Superior temporal gyrus (tissue), 1 donor: ENCODE data around the gene CAPS2.

ENCODE experiments used
- DNase-seq: peaks from one replicate; pipeline ENCODE4 v3.0.0-alpha.2; 2016; ENCODE audit errors: extremely low spot score

Gene CAPS2

DNA sequence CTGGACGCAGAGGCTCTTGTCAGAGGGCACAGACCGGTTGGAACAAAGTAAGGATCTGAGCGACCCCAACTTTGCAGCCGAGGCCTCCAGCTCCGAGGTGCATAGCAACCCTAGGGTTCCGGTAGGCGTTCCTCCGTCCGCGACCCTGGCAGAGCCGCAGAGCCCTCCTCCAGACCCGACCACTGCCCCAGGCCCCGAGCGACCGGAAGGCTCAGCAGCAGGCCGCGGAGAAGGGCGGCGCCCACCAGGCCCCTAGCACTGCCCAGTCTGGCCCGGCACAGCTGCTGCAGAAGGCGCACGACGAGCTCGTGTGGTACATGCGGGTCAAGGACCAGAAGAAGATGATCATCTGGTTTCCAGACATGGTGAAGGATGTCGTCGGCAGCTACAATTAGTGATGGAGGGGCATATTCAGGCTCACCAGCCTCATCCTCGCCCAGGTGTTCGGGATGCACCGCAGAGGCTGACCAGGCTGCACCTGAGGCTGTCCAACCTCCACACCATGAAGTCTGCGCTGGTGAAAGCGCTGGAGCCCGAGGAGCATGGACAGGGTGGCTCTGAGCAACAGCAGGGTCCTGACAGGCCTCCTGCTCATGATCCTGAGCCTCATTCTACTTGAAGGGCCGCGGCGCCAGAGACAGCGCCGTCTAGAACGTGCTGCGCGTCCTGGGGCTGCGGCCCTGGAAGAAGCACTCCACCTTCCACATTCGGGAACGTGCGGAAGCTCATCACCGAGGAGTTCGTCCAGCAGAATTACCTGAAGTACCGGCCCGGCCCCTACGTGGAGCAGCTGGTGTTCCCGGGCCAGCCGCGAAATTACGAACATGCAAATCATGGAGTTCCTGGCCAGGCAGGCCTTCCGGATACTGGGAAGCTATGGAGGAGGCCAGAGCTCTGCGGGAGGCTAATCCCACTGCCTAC is 24.5 kb downstream of the CAPS2 start:
- no peak for DNase-seq

DNA sequence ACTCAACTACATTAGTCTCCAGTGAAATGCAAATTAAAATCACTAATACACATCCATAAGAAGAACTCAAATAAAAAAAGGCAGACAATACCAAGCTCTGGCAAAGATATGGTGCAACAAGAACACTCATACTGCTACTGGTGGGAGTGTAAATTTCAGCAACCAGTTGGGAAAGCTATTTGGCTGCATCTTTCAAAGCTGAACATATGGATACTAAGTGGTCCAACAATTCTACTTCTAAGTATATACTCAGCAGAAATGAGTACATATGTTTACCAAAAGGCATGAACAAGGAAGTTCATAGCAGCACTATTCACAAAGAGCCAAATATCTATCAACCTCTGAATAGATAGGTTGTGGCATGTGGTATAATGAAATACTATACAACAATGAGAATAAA is 27.3 kb downstream of the CAPS2 start:
- no peak for DNase-seq

GRCh38 chr12:75302225-75302624 is 27.9 kb downstream of the CAPS2 start:
- no peak for DNase-seq

DNA sequence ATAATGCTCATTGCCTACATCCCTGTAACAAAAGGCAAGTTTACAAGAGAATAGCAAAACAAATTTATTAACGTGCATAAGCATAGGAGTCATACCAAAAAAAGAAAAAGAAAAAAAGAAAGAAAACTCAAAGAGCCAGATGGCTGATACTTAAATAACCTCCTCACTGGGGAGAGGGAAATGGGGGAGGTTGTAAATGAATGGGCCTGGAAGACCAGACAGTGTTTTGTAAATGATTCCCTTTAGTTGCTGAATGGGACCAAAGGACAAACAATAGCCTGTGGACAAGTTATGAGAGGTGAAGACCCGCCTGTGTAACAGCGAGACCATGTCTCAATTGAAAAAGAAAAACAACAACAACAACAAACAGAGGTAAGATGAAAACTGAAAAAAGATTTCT is 35.3 kb downstream of the CAPS2 start:
- DNase-seq: no peak

- no peak for DNase-seq
Observed at GRCh38 chr12:75294336-75294735, 35.8 kb downstream of the CAPS2 start.

GRCh38 chr12:75291014-75291413 is 39.1 kb downstream of the CAPS2 start:
- no peak for DNase-seq

DNA sequence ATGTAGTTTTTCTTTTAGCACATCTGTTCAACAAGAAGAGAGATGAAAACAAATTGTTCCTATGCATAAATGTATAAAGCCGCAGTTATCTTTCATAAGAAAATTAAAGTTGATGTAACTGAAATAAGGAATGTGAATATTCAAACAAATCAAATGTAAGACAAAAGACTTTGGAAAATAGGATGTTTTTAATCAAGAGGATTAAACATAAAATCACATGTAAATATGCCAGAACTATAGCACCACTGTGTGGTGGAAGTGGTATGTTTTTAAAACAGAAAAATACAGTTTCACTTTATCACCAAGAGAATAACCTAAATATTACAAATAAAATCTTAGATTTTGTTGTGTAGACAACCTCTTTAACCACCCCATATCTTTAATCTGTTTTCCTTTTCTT is 40.4 kb downstream of the CAPS2 start:
- DNase-seq: peak; percentile 65

GRCh38 chr12:75288860-75289259 is 41.3 kb downstream of the CAPS2 start:
- no peak for DNase-seq

DNA sequence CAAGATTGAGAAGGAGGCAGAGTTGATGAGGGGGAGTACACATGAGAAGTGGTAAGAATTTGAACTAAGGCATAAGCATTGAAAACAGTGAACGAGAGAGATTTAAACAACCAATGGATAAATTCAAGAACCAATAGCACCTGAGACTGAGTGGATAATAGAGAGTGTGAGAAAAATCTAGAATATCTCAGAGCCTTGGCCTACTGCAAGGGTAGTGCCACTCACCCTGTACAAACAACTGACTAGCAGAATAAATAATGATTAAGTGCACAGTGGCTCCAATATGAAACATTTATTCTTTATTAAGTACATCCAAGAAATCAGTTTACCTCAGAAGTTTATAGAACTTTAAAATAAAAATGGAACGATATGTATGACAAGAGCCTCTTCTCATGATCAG is 54.4 kb downstream of the CAPS2 start:
- no peak for DNase-seq

DNA sequence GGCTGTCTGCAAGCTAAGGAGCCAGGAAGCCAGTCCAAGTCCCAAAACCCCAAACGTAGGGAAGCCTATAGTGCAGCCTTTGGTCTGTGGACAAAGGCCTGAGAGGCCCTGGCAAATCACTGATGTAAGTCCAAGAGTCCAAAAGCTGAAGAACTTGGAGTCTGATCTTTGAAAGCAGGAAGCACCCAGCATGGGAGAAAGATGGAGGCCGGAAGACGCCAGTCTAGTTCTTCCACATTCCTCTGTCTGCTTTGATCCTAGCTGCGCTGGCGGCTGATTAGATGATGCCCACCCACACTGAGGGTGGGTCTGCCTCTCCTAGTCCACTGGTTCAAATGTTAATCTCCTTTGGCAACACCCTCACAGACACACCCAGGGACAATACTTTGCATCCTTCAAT is 58.5 kb downstream of the CAPS2 start:
- DNase-seq: no peak

- DNase-seq: no peak
Observed at GRCh38 chr12:75270157-75270556, 60.0 kb downstream of the CAPS2 start.

DNA sequence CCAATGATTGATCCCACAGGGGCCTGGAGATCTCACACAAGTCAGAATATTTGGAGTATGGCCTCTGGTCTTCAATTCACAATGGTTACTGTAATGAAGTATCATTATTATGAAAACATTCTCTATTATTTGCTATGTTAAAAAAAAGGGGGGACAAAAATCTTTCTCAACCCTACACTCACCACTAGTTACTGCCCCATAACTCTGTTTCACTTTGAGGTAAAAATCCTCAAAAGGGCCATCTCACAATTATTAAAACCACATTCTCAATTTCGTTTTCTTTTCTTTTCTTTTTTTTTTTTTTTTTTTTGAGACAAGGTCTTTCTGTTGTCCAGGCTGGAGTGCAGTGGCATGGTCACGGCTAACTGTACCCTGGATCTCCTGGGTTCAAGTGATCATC is 60.9 kb downstream of the CAPS2 start:
- DNase-seq: no peak

- DNase-seq: no peak
Observed at GRCh38 chr12:75260316-75260715, 69.8 kb downstream of the CAPS2 start.

DNA sequence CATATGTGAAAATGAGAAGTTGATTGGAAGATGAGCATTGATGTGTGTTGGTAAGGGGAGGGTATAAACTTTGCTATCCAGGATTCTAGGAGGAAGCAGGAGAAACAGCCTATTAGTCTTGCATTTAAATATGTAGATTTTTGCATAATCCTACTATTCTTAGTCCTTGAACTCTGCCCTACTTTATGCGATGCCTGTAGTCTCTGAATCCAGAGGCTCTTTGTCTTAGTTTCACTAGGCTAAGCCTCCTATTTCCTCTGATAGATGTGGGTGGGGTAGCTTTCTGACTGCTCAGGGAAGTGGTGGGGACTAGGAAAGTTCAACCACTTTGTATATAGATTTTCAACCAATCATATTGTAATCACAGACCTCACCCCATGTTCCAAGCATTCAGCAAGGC is 71.0 kb downstream of the CAPS2 start:
- no peak for DNase-seq

- DNase-seq: no peak
Observed at GRCh38 chr12:75257510-75257909, 72.6 kb downstream of the CAPS2 start.

GRCh38 chr12:75245108-75245507 is 85.0 kb downstream of the CAPS2 start:
- DNase-seq: no peak

GRCh38 chr12:75239987-75240386 is 90.1 kb downstream of the CAPS2 start:
- DNase-seq: no peak

GRCh38 chr12:75236206-75236605 is 93.9 kb downstream of the CAPS2 start:
- DNase-seq: no peak

DNA sequence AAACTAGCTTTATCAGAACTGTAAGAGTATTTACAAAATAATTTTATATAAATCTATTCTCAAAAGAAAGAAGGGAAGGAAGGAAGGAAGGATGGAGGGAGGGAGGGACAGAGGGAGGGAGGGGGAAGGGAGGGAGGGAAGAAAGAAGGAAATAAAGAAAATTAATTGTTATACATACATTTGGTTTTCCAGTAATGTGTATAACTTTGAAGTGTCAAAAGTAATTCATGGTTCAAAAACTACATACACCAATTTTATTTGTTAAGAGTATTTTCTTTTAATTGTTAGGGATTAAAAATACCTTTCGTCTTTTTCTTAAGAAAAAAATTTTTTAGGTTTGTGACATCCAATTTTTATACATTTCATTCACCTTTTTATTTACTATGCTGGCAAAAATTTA is 103.0 kb downstream of the CAPS2 start:
- DNase-seq: no peak
